Renal pelvis (tissue), 4 donors: Measurements from ENCODE around the gene TAB2. TPM values are rescaled to one million over a fixed set of nuclear protein-coding genes. Genes with fewer than 3 reads are reported as not detected.
"Not testable (repeated sequence)": the region's sequence is repeated elsewhere in the genome, so short reads cannot be mapped to it uniquely, and the experiment has no call there.

Experiments used
- DNase-seq: peaks from one replicate; pipeline ENCODE4 v3.0.0-alpha.2; 2013
- polyA plus RNA-seq, 3 donors: library from polyadenylated mRNA; unstranded; fragments of 120-200 nt; gene quantifications; one replicate each; pipeline ENCODE4 v1.2.1, GENCODE V29; 2013; ENCODE audit not compliant: insufficient read length in 3 of 3

TAB2 gene
- polyA plus RNA-seq, 3 donors: 81.5 to 86.3 (median 84.1) TPM

DNA sequence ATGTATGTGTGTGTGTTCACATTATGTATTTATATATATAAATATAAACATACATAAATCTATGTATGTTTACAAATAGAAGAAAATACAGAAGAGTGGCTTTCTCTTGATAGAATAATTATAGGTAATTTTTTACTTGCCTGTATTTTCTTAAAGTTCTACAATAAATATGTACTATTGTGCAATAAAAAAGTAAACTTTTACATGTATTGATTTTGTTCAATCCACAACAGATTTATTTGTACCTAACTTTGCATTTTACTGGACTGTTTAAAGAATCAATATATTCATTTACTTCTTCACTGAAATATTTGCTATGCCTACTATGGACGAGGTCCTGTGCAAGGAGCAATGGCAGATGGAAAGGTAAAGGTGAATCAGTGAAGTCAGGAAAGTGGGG is 14.0 kb upstream of the TAB2 start:
- no peak for DNase-seq

- DNase-seq: no peak
Observed at GRCh38 chr6:149305372-149305771, 12.1 kb upstream of the TAB2 start.

- no peak for DNase-seq
Observed at GRCh38 chr6:149306967-149307366, 10.5 kb upstream of the TAB2 start.

DNA sequence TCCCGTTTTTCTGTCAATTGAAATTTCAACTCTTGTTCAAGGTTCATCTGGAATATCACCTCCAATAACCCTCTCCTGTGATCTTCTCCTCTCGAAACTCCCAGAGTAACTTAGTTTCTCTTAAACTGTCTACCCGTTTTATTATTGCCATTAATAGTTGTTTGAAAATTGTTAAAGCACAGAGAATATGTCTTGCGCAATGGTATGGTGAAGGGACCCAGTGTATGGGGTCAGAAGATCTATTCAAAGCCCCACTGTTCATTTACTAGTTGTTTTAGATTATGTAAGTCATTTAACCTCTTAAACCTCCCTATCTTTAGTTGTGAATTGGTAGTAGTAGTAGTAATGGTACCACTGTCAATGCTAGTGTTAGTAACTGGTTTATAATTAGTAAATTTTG is 6.2 kb upstream of the TAB2 start:
- DNase-seq: no peak

- DNase-seq: no peak
Observed at GRCh38 chr6:149311766-149312165, 5.7 kb upstream of the TAB2 start.

DNA sequence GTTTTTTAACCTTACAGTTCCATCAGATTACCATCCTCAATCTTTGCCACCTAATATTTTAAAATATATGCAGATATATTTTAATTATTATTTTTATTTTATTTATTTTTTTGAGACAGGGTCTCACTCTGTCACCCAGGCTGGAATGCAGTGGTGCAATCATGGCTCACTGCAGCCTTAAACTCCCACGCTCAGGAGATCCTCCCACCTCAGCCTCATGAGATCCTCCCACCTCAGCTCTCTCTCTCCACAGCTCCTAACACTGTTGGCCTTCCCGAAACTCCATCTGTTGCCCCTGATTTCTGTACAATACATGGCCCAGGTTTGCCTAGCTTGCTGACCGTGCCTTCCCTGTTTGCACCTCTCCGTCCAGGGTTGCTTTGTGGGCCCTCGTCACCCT is 4.4 kb upstream of the TAB2 start:
- DNase-seq: no peak

DNA sequence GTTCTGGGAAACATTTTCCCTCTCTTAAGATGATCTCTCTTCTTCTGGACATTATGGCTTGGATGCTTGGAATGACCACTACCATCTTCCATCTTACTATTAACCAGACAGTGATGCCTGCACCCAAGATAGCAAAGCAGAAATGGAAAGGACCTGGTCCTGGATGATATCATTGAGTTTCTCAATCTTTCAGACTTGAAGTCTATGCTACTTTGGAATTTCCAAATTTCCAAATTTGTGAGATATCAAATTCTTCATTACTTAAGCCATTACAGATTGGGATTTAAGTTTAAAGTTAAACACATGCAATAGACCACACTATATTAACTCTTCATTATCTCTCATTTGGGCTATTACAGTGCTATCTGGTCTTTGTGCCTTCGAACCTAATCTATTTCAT is 3.7 kb upstream of the TAB2 start:
- DNase-seq: no peak

GRCh38 chr6:149314325-149314905 is 3.1 kb upstream of the TAB2 start:
- DNase-seq: no peak

DNA sequence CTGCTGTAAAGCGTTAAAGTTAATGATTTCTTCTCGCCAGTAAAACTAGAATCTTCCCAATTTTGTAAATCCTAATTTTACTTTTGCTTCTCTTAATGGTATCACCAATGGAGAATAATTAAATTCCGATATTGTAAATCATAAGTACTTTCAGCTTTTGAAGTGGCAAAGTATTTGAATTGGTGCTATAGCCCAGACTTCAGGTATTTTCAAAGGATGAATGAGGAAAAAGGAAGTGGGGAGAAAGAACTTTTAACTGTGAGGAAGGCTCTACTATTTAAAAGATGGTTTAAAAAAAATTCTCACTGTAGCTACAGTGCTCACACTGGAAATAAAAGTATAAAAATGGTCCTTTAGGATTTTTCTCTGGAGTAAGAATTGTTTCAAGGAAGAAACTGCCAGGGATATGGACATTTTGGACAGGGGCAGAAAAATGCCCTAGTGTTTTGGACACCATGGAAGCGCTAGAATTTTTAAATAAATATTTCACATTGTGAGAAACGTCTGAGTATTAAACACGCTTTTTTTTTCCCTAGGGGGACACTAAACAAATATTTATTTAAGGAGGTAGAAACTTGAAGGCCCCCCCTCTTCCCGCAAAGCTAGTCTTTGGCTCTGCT is 1.3 kb upstream of the TAB2 start:
- no peak for DNase-seq

DNA sequence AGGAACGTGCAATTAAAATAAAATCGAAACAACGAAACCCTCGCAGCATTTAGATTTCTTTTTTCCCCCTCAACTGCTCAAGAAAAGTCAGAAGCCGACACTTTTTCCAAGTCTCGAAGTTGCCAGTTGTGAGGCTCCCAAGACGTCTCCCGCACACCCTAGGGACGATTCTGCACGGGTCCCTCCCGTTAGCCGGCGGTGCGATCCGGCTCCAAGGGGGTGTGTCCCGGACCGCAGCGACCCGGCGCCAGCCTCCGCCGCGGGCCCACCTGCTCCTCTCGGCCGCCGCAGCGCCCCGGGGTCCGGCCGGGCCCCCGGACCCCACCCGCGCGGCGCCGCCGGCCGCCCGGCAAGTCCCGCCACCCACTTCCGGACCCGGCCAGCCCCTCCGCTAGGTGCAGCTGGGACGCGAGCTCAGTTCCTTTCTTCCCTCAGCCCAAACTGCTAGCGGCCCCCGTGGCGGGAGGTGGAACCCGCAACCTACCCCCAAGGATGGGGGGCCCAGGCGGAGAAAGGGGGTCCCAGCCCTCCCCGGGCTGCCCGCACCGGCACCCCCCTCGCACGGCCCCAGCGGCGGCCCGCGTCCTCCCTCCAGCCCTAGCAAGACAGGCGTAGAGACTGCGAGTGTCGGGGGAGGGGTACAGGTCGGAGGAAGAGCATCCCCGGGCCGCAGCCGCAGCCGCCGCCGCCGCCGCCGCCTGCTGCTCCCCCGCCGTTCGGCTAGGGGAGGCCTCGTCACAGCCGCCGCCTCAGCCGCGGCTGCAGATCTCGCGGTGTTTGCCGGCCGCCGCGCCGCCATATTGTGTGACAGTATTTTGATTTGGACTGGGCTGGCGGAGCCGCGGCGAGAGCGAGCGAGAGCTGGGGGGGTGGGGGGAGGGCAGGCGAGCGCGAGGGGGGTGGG is 520 bp upstream of the TAB2 start:
- DNase-seq: peak; percentile 94

- DNase-seq: no peak
Observed at GRCh38 chr6:149318581-149319286, 1.2 kb downstream of the TAB2 start.

GRCh38 chr6:149319422-149319821 is 1.9 kb downstream of the TAB2 start:
- DNase-seq: no peak

- DNase-seq: not testable (repeated sequence)
Observed at GRCh38 chr6:149320016-149320415, 2.5 kb downstream of the TAB2 start.

DNA sequence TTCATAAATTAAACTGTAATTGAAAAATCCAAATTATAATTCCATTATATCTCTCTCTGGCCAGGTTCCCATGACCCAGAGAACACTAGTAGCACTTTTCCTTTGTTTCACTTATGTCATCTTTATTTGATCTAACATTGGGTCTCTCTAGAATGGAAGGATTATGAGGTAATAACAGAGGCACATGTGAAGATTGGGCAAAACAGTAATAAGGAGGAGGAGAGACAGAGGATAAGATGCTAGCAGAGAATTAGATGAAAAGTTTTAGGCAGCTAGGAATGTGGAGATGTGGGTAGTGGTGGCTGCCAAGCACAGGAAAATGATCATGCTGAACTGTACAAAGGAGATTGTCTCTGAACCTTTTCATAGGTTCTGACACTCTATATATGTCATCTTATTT is 3.3 kb downstream of the TAB2 start:
- DNase-seq: no peak

DNA sequence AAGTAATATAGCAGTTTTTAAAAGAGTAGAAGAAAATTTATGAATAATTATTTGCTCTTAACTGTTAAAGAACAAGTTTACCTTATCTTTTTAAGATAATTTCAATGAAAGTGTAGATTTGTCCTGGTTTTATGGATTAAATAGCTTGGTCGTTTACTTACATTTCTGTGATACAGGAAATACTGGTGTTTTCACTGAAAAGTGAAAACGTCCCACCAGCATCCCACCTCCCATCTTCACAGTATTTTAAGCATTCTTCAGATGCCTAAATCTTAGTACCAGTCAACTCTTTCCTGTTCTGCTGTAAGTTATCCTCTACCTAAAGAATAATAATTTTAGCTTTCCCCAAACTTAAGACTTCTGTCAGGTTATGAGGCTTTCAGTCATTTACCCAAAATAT is 5.8 kb downstream of the TAB2 start:
- no peak for DNase-seq

- no peak for DNase-seq
Observed at GRCh38 chr6:149323925-149324324, 6.4 kb downstream of the TAB2 start.

GRCh38 chr6:149324428-149324827 is 6.9 kb downstream of the TAB2 start:
- no peak for DNase-seq

DNA sequence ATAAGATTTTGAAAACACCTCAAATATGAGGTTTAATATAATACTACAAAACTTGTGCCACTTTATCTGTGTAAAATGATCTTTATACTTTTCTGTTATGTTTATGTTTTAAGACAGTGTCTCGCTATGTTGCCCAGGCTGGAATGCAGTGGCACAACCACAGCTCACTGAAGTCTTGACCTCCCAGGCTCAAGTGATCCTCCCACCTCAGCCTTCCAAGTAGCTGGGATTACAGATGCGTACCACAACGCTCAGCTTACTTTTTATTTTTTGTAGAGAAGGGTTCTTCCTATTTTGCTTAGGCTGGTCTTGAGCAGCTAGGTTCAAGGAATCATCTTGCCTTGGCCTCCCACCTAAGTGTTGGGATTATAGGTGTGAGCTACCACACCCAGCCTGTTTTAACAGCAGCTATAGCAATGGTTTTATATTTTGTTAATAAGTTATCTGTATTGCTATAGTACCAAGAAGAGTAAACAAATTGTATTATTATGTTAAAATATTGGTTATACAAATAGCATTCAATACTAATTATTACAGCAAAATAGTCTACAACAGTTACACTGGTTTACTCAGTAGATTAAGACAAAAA is 8.2 kb downstream of the TAB2 start:
- no peak for DNase-seq

DNA sequence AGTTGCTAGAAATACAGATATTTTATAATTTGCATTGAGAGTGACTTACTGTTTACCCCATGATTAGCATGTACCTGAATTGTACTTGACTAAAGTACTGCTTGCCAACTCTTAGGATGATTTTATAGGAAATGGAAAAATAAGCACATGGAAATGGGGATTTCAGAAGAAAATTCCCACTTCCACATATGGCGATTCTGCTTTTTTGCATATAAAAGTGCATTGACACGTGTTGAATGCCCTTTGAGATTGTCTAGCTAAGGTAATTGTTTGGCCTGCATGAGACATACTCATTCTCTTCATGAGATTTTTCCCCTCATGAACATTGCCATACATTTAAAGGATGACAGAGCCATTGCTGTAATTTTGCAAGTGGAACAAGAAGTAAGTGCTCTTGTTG is 10.1 kb downstream of the TAB2 start:
- DNase-seq: no peak

DNA sequence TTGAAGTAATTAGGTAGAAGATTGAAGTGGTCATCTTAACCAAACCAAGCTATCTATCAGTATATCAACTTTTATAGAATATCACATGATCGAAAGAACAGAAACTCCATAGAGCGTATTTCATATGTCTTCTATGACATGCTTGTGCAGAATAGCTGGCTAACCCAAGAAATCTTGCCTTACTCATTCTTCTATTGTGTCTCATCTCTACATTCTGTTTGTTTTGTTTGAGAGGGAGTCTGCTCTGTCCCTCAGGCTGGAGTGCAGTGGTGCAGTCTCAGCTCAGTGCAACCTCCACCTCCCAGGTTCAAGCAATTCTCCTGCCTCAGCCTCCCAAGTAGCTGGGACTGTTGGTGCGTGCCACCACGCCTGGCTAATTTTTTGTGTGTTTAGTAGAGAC is 10.6 kb downstream of the TAB2 start:
- no peak for DNase-seq

DNA sequence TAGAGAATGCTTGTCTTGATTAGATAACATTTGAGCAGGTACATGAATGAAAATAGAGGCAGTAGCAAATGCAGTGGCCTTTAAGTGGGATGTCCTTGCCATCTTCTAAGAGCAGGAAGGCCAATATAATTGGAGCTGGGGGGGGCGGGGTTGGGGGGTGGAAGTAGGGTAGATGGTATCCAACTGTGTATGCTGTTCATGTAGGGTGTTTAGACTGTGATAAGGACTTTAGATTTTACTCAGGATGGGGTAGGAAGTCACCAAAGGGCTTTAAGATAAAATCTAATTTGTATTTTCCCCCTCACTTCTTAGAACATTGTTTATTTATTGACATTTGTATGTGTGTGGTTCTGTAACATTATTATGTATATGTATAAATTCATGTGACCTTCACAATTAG is 12.0 kb downstream of the TAB2 start:
- no peak for DNase-seq

- DNase-seq: no peak
Observed at GRCh38 chr6:149330133-149330532, 12.6 kb downstream of the TAB2 start.
